ENCODE data around the gene ANKFN1.

GRCh38 chr17:56514899-56515298 is 361.6 kb downstream of the ANKFN1 start:
- no peak for TF ChIP-seq CTCF (conservative IDR thresholded peaks at IDR 0.05)
- TF ChIP-seq ZFX (IDR thresholded peaks at IDR 0.05): no peak

Measured in C4-2B (cell line).